Peyer's patch (tissue), 4 donors: ENCODE results near the gene TACC2.

Source experiments
- POLR2A ChIP-seq, 2 donors: fragments of 450-650 bp; IDR thresholded peaks; one replicate each; pipeline ENCODE4 v1.5.1; 2017; ENCODE audit warnings: antibody characterized with exemption in 2 of 2, mild to moderate bottlenecking in 2 of 2, moderate library complexity in 2 of 2
- TF ChIP-seq, protein P1 (sequence below), 6 experiments: fragments of 450-650 bp in 4 of 6; fragments of 200-600 bp in 2 of 6; sonication (generic) in 1 of 6; IDR thresholded peaks; one replicate each; pipeline ENCODE4 v1.5.1; 2017 to 2019; ENCODE audit warnings: antibody characterized with exemption in 6 of 6, mild to moderate bottlenecking in 3 of 6, moderate library complexity in 1 of 6

GRCh38 chr10:122219340-122219739 lies 230.4 kb downstream of the TACC2 start:
- TF ChIP-seq, protein P1, sequence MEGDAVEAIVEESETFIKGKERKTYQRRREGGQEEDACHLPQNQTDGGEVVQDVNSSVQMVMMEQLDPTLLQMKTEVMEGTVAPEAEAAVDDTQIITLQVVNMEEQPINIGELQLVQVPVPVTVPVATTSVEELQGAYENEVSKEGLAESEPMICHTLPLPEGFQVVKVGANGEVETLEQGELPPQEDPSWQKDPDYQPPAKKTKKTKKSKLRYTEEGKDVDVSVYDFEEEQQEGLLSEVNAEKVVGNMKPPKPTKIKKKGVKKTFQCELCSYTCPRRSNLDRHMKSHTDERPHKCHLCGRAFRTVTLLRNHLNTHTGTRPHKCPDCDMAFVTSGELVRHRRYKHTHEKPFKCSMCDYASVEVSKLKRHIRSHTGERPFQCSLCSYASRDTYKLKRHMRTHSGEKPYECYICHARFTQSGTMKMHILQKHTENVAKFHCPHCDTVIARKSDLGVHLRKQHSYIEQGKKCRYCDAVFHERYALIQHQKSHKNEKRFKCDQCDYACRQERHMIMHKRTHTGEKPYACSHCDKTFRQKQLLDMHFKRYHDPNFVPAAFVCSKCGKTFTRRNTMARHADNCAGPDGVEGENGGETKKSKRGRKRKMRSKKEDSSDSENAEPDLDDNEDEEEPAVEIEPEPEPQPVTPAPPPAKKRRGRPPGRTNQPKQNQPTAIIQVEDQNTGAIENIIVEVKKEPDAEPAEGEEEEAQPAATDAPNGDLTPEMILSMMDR (IDR thresholded peaks at IDR 0.05) = no peak
- no peak for TF ChIP-seq POLR2A (IDR thresholded peaks at IDR 0.05)
